ENCODE data around the gene SLC4A1AP. TPM values are rescaled to one million over a fixed set of nuclear protein-coding genes. Genes with fewer than 3 reads are reported as not detected.

Gene SLC4A1AP
- total RNA-seq, 2 experiments from 2014 or later = 19.1 to 19.3 TPM

DNA sequence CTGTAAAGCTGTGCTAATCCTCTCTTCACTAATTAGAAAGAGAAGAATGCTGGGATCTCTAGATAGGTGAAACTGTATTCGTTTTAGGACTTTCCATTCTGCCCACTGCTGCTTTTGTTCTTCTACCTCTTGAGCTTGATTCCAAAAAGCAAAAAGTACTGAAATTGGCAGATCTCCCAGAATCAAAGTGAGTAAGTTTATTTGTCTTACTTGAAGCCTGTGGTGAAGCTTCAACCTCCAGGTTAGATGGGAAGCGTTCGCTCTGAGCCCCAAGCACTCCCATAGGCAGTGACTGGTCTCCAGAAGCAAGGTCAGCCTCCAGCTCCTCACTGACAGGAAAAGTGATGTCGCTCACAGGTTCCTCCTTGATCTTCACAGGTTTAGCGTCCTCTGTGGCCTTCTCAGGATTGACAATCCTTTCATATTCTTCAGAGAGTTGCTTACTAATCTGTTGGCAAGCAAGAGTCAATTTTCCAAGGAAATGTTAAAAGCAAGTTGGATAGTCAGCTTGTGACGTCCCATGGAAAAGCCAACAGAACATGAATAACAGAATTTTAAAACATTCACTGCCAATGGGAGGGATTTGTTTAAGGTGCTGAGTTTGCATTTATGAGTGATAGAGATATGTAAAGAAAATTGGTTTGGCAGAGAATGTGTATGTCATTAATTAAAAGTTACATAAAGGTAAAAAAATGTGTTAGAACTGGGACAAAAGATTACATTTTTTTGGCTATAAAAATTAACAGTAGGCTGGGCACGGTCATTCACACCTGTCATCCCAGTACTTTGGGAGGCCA, 8.3 kb upstream of the SLC4A1AP start:
- CTCF ChIA-PET = interaction anchor here (0.8 to 2.5 kb wide), 2 partner anchors 9 to 28 kb away, joined by 3 to 14 read pairs; no protein-coding TSS in a partner anchor

DNA sequence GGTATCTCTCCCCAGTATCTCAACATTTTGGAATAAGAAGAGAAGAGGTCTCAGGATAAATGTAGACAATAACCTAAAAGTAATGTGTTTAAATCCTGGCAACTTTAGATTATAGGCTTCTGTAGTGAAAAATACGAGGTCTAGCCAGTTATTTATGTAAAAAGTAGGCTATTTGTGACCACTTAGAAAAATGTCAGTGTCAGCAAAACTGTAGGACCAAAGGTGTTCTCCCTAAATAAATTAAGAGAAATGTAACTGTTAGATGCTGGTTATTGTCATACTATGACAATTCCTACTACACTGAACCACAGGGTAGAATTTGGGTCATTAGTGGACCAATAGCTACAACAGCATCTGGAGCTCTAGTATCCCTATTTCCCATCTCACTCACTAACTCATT, 2.3 kb upstream of the SLC4A1AP start:
- intact Hi-C loops (cut with micrococcal nuclease) = no loop called here
- CTCF ChIA-PET = no interaction called here
- Mint-ChIP-seq H3K4me1 (ENCODE audit: low read depth) (peaks cover 43% of the 10 kb centered on the region), H3K4me3 (peak overlapping the region; percentile 93), H3K27ac (no peak overlapping the region), H3K36me3 (ENCODE audit: low read depth) (peaks cover 25% of the 10 kb centered on the region), H3K27me3 (no peaks in the 10 kb centered on the region), H3K9me3 (no peaks in the 10 kb centered on the region)
- DNase-seq = no peak
- ATAC-seq = no peak
- TF ChIP-seq, protein P1, sequence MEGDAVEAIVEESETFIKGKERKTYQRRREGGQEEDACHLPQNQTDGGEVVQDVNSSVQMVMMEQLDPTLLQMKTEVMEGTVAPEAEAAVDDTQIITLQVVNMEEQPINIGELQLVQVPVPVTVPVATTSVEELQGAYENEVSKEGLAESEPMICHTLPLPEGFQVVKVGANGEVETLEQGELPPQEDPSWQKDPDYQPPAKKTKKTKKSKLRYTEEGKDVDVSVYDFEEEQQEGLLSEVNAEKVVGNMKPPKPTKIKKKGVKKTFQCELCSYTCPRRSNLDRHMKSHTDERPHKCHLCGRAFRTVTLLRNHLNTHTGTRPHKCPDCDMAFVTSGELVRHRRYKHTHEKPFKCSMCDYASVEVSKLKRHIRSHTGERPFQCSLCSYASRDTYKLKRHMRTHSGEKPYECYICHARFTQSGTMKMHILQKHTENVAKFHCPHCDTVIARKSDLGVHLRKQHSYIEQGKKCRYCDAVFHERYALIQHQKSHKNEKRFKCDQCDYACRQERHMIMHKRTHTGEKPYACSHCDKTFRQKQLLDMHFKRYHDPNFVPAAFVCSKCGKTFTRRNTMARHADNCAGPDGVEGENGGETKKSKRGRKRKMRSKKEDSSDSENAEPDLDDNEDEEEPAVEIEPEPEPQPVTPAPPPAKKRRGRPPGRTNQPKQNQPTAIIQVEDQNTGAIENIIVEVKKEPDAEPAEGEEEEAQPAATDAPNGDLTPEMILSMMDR (IDR thresholded peaks at IDR 0.05) = no peak
- POLR2A ChIA-PET = interaction anchor here (1.2 to 3.1 kb wide), 2 partner anchors 11 to 20 kb away, joined by 3 to 13 read pairs; no protein-coding TSS in a partner anchor

More for the DNA sequence above, 8.3 kb upstream of the SLC4A1AP start:
- Mint-ChIP-seq H3K4me3 (no peak overlapping the region), H3K9me3 (no peaks in the 10 kb centered on the region), H3K36me3 (ENCODE audit: low read depth) (peaks cover 48% of the 10 kb centered on the region), H3K27ac (no peak overlapping the region), H3K4me1 (ENCODE audit: low read depth) (peaks cover 26% of the 10 kb centered on the region), H3K27me3 (no peaks in the 10 kb centered on the region)
- DNase-seq (no peak), ATAC-seq (no peak)
- POLR2A ChIA-PET = interaction anchor here (1.1 to 1.5 kb wide), 3 partner anchors 8 to 225 kb away, joined by 3 to 6 read pairs (median 3); partner anchors contain the start of genes SLC4A1AP and SUPT7L
- intact Hi-C loops (cut with micrococcal nuclease) = no loop called here
- TF ChIP-seq, protein P1 (IDR thresholded peaks at IDR 0.05) = no peak

DNA sequence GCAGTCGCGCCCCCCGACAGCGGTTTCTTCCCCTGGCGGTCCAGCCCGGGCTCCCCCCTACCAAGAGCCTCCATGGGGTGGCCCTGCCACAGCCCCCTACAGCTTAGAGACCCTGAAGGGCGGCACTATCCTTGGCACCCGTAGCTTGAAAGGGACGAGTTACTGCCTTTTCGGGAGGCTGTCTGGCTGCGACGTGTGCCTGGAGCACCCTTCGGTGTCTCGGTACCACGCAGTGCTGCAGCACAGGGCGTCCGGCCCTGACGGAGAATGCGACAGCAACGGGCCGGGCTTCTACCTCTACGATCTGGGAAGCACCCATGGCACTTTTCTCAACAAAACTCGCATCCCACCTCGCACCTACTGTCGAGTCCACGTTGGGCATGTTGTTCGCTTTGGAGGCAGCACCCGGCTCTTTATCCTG, 475 bp downstream of the SLC4A1AP start:
- ChIA-PET CTCF (interaction anchor here (1.0 to 6.6 kb wide), 4 partner anchors 11 to 53 kb away, joined by 3 to 58 read pairs (median 4); no protein-coding TSS in a partner anchor), POLR2A (interaction anchor here (0.7 to 3.1 kb wide), 22 partner anchors 9 to 295 kb away, joined by 3 to 13 read pairs (median 3); partner anchors contain the start of genes CCDC121, GPN1, NRBP1 and PPM1G)
- intact Hi-C loops (cut with micrococcal nuclease) = no loop called here
- H3K27ac Mint-ChIP-seq = peak overlapping the region; percentile 100
- peak overlapping the region; percentile 93 for H3K4me3 Mint-ChIP-seq
- H3K4me1 Mint-ChIP-seq (ENCODE audit: low read depth) = peaks cover 49% of the 10 kb centered on the region
- no peaks in the 10 kb centered on the region for H3K9me3 Mint-ChIP-seq
- no peaks in the 10 kb centered on the region for H3K27me3 Mint-ChIP-seq
- TF ChIP-seq, protein P1 (IDR thresholded peaks at IDR 0.05) = no peak
- peak; percentile 27 for ATAC-seq
- peaks cover 30% of the 10 kb centered on the region for H3K36me3 Mint-ChIP-seq (ENCODE audit: low read depth)
- no peak for DNase-seq

DNA sequence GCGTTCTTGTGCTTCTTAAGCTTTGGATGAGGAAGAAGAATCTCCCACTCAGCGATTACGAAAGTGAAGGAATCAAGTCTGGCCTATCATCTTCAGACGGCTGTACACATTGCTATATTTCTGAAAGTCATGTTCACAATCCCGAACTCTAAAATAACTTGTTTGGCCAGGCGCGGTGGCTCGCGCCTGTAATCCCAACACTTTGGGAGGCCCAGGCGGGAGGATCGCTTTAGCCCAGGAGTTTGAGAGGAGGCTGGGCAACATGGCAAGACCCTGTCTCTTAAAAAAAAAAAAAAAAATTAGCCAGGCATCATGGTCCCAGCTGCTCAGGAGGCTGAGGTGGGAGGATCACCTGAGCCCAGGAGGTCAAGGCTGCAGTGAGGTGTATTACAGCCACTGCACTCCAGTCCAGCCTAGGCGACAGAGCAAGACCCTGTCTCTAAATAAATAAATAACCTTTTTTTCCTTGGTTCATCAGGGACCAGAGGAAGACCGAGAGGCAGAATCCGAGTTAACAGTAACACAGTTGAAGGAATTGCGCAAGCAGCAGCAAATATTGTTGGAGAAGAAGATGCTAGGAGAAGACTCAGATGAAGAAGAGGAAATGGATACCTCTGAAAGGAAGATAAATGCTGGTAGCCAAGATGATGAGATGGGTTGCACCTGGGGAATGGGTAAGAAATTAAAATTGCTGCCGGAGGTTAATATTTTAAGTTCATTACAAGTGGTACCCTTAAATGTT, 1.1 kb downstream of the SLC4A1AP start:
- POLR2A ChIA-PET = interaction anchor here (1.0 to 3.1 kb wide), 10 partner anchors 8 to 255 kb away, joined by 3 to 13 read pairs (median 4); partner anchors contain the start of gene PPM1G
- intact Hi-C loops (cut with micrococcal nuclease) = no loop called here
- peaks cover 43% of the 10 kb centered on the region for H3K4me1 Mint-ChIP-seq (ENCODE audit: low read depth)

More for the DNA sequence above, 1.1 kb downstream of the SLC4A1AP start:
- no peaks in the 10 kb centered on the region for H3K27me3 Mint-ChIP-seq
- H3K36me3 Mint-ChIP-seq (ENCODE audit: low read depth) = peaks cover 29% of the 10 kb centered on the region
- CTCF ChIA-PET = interaction anchor here (1.0 to 6.6 kb wide), 4 partner anchors 11 to 54 kb away, joined by 3 to 58 read pairs (median 4); no protein-coding TSS in a partner anchor
- no peaks in the 10 kb centered on the region for H3K9me3 Mint-ChIP-seq
- DNase-seq (no peak), ATAC-seq (no peak)
- TF ChIP-seq, protein P1 (IDR thresholded peaks at IDR 0.05) = no peak
- H3K27ac Mint-ChIP-seq = peak overlapping the region; percentile 100
- H3K4me3 Mint-ChIP-seq = peak overlapping the region; percentile 93

Measured in activated CD8-positive, alpha-beta T cell treated with anti-CD3 and anti-CD28 coated beads for 36 hours (primary cell).